Peyer's patch (tissue), 4 donors: ENCODE measurements around the gene SCN2B. TPM values are rescaled to one million over a fixed set of nuclear protein-coding genes. Genes with fewer than 3 reads are reported as not detected.

ENCODE experiments used
- DNase-seq, 3 donors: peaks; one replicate each; pipeline ENCODE4 v3.0.0-alpha.2; 2017 to 2019
- H3K27ac ChIP-seq, 4 donors: fragments of 200-600 bp; sonication (generic); one replicate each; pipeline ENCODE4 v1.5.1; 2016 to 2019
- H3K27me3 ChIP-seq, 2 donors: fragments of 200-600 bp; sonication (generic); one replicate each; pipeline ENCODE4 v1.5.1; 2019
- H3K36me3 ChIP-seq, 3 donors: fragments of 200-600 bp; sonication (generic); one replicate each; pipeline ENCODE4 v1.5.1; 2016 to 2019
- H3K4me1 ChIP-seq, 4 donors: fragments of 200-600 bp; sonication (generic); one replicate each; pipeline ENCODE4 v1.5.1; 2016 to 2019
- H3K4me3 ChIP-seq, 4 donors: fragments of 200-600 bp; sonication (generic); 1 replicate in 3 of 4; 2 replicates in 1 of 4; pipeline ENCODE4 v1.5.1; 2016 to 2019; ENCODE audit warnings: mild to moderate bottlenecking in 1 of 4
- H3K9me3 ChIP-seq, 4 donors: fragments of 200-600 bp; sonication (generic); one replicate each; pipeline ENCODE4 v1.5.1; 2016 to 2019; ENCODE audit warnings: mild to moderate bottlenecking in 1 of 4
- POLR2A ChIP-seq, 2 donors: fragments of 450-650 bp; IDR thresholded peaks; one replicate each; pipeline ENCODE4 v1.5.1; 2017; ENCODE audit warnings: antibody characterized with exemption in 2 of 2, mild to moderate bottlenecking in 2 of 2, moderate library complexity in 2 of 2
- total RNA-seq, 4 donors: library from RNA; depleted of rRNA; stranded (reverse); fragments of >200 nt; gene quantifications; one replicate each; pipeline ENCODE4 v1.1.0, GENCODE V29; 2016
- TF ChIP-seq, protein P1 (sequence below), 6 experiments: fragments of 450-650 bp in 4 of 6; fragments of 200-600 bp in 2 of 6; sonication (generic) in 1 of 6; IDR thresholded peaks; one replicate each; pipeline ENCODE4 v1.5.1; 2017 to 2019; ENCODE audit warnings: antibody characterized with exemption in 6 of 6, mild to moderate bottlenecking in 3 of 6, moderate library complexity in 1 of 6

SCN2B gene
- total RNA-seq, 4 donors from 2014 or later = 0.13 to 0.38 TPM; not detected in 2

GRCh38 chr11:118153976-118154375 lies 22.5 kb downstream of the SCN2B start:
- no peak for DNase-seq
- peaks cover 0 to 31% of the 10 kb centered on the region in 2 donors for H3K27me3 ChIP-seq
- H3K4me1 ChIP-seq = peaks cover 0 to 24% (median 0%) of the 10 kb centered on the region in 4 donors
- no peak for TF ChIP-seq POLR2A (IDR thresholded peaks at IDR 0.05)
- TF ChIP-seq, protein P1, sequence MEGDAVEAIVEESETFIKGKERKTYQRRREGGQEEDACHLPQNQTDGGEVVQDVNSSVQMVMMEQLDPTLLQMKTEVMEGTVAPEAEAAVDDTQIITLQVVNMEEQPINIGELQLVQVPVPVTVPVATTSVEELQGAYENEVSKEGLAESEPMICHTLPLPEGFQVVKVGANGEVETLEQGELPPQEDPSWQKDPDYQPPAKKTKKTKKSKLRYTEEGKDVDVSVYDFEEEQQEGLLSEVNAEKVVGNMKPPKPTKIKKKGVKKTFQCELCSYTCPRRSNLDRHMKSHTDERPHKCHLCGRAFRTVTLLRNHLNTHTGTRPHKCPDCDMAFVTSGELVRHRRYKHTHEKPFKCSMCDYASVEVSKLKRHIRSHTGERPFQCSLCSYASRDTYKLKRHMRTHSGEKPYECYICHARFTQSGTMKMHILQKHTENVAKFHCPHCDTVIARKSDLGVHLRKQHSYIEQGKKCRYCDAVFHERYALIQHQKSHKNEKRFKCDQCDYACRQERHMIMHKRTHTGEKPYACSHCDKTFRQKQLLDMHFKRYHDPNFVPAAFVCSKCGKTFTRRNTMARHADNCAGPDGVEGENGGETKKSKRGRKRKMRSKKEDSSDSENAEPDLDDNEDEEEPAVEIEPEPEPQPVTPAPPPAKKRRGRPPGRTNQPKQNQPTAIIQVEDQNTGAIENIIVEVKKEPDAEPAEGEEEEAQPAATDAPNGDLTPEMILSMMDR (IDR thresholded peaks at IDR 0.05) = no peak
- H3K9me3 ChIP-seq = no peaks in the 10 kb centered on the region
- H3K27ac ChIP-seq = no peak overlapping the region
- no peaks in the 10 kb centered on the region for H3K36me3 ChIP-seq
- no peak overlapping the region for H3K4me3 ChIP-seq

- Histone ChIP-seq H3K9me3 (no peaks in the 10 kb centered on the region), H3K4me3 (peak overlapping the region in 2 of 4 donors; percentile 52 to 58), H3K27me3 (peaks cover 0 to 31% of the 10 kb centered on the region in 2 donors), H3K27ac (no peak overlapping the region), H3K4me1 (peaks cover 0 to 24% (median 0%) of the 10 kb centered on the region in 4 donors), H3K36me3 (no peaks in the 10 kb centered on the region)
- DNase-seq = no peak
- TF ChIP-seq POLR2A (IDR thresholded peaks at IDR 0.05) = no peak
- TF ChIP-seq, protein P1 (IDR thresholded peaks at IDR 0.05) = no peak
Measured at GRCh38 chr11:118153516-118153915, 22.9 kb downstream of the SCN2B start.

DNA sequence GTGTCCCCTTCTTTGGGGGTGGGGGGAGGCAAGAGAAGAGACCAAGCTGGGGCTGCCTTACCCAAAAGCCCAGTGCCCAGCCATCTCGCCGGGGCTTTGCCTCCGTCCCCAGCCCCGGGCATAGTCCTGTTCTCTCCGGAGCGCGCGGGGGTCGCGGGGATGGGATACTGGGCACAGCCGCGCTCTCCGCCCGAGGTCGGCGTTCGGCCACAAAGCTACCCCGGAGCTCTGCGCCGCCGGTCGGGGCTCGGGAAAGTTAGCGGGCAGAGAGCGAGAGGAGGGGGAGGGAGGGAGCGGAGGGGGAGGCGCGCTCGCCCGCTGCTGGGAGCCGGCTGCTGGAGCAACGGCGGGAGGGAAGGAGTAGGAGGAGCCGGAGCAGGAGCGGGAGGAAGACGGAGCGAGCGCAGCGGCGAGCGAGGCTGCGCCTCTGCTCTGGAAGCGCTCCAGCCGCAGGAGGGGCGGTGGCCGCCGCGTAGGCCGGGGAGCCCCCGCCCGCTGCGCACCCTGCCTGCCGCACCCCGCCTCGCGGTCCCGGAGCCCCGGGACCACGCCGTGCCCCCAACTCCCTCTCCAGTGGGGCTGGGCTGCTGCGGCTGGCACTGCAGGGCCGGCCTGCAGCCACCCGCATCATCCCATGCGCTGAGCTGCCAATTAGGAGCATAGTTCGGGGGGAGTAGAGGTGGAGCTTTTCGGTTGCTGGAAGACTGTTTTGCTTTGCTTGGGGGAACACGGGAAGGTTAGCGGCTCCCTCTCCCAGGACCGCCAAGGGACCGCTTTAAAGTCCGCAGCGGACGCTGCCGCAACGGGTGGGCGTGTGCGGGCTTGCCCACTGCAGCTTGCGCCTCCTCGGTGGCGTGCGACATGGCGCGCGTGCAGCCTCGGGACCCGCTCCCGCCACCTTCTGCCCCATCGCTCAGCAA lies 23.6 kb downstream of the SCN2B start, which contains the start of gene SCN4B:
SCN4B (minus strand) TSS at position 272 of the 920 bp plus-strand sequence; CDS start at position 122, 150 bp downstream.
- no peaks in the 10 kb centered on the region for H3K9me3 ChIP-seq
- H3K4me1 ChIP-seq = peaks cover 0 to 24% (median 0%) of the 10 kb centered on the region in 4 donors
- peak in 2 of 3 donors; percentile 55 to 68 for DNase-seq
- H3K27ac ChIP-seq = no peak within 1 kb of the TSS
- H3K36me3 ChIP-seq = no peaks in the 10 kb centered on the region
- no peak for TF ChIP-seq POLR2A (IDR thresholded peaks at IDR 0.05)
- TF ChIP-seq, protein P1 (IDR thresholded peaks at IDR 0.05) = no peak
- peaks cover 0 to 31% of the 10 kb centered on the region in 2 donors for H3K27me3 ChIP-seq
- peak within 1 kb of the TSS; percentile 17 to 58 (median 46) for H3K4me3 ChIP-seq

DNA sequence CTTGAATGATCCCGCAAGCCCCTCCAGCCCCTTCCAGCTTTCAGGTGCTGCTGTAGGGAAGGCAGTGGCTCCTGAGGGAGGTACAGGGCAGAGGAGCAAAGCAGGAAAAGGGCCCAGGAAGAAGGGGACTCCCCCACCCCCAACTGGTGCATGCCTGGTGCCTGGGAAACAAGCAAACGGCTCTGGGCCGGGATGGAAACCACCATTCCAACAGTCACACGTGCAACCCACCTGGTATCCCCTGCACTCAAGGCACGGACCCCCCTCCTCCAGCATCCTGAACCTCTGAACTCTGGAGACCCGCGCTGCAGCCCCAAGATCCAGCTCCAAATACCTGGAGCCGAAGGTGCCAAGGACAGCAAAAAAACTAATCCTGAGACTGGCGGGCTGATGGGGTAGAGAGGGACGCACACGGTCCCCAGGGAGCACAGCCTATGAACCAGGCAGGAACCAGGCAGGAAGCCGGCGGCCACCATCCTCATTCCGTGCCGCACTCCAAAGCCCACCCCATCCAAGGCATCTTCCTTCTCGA lies 24.4 kb downstream of the SCN2B start:
- Histone ChIP-seq H3K4me3 (peak overlapping the region in 3 of 4 donors; percentile 39 to 58 (median 52)), H3K27ac (no peak overlapping the region), H3K27me3 (peaks cover 0 to 31% of the 10 kb centered on the region in 2 donors), H3K4me1 (peaks cover 0 to 24% (median 0%) of the 10 kb centered on the region in 4 donors), H3K36me3 (no peaks in the 10 kb centered on the region), H3K9me3 (no peaks in the 10 kb centered on the region)
- no peak for TF ChIP-seq POLR2A (IDR thresholded peaks at IDR 0.05)
- TF ChIP-seq, protein P1 (IDR thresholded peaks at IDR 0.05) = no peak
- no peak for DNase-seq

- TF ChIP-seq POLR2A (IDR thresholded peaks at IDR 0.05) = no peak
- TF ChIP-seq, protein P1 (IDR thresholded peaks at IDR 0.05) = no peak
- Histone ChIP-seq H3K36me3 (no peaks in the 10 kb centered on the region), H3K27me3 (peaks cover 0 to 28% of the 10 kb centered on the region in 2 donors), H3K27ac (no peak overlapping the region), H3K4me3 (no peak overlapping the region), H3K9me3 (no peaks in the 10 kb centered on the region), H3K4me1 (peaks cover 0 to 17% (median 0%) of the 10 kb centered on the region in 4 donors)
- no peak for DNase-seq
Measured at GRCh38 chr11:118151431-118151830, 25.0 kb downstream of the SCN2B start.
